Liver (tissue), 3 donors: ENCODE data around the gene RCN2.
"Not testable (repeated sequence)": the region's sequence is repeated elsewhere in the genome, so short reads cannot be mapped to it uniquely, and the experiment has no call there.

Source experiments
- CTCF ChIP-seq: fragments of 150-350 bp; IDR thresholded peaks from 2 replicates; pipeline ENCODE4 v1.5.1; 2017; ENCODE audit warnings: improper control_type of control experiment, low read depth, low read length; ENCODE audit not compliant: missing input control
- EGR1 ChIP-seq, 2 donors: IDR thresholded peaks; 2 replicates each; pipeline ENCODE4 v1.6.1; 2016 to 2018; ENCODE audit warnings: antibody characterized with exemption in 2 of 2, low read depth in 2 of 2
- FOXA1 ChIP-seq: IDR thresholded peaks from 2 replicates; pipeline ENCODE4 v1.6.1; 2016; ENCODE audit warnings: antibody characterized with exemption
- HNF4G ChIP-seq: IDR thresholded peaks from 2 replicates; pipeline ENCODE4 v1.6.1; 2016; ENCODE audit warnings: antibody characterized with exemption
- MAX ChIP-seq: IDR thresholded peaks from 2 replicates; pipeline ENCODE4 v1.6.1; 2016; ENCODE audit warnings: antibody characterized with exemption
- REST ChIP-seq: IDR thresholded peaks from 2 replicates; pipeline ENCODE4 v1.6.1; 2016; ENCODE audit warnings: antibody characterized with exemption, mild to moderate bottlenecking
- donor health status: healthy.
- donor health status: healthy.

- not testable (repeated sequence) for TF ChIP-seq CTCF; REST; EGR1 (IDR thresholded peaks at IDR 0.05; ENCODE audit: low read depth in 2 of 2); FOXA1; MAX; HNF4G
Observed at GRCh38 chr15:76887280-76888141, 44.0 kb upstream of the RCN2 start.
